K562 (cell line): ENCODE data around the gene PM20D1. TPM values are rescaled to one million over a fixed set of nuclear protein-coding genes. Genes with fewer than 3 reads are reported as not detected.

Experiments
- ATAC-seq: fragments of 200-7000 bp; cut with Tn5 transposase; 3 replicates; pipeline ENCODE4 v1.9.1; 2020; ENCODE audit warnings: moderate library complexity
- BruUV-seq: library from RNA; stranded (reverse); fragments of 400-500 nt; replicated peaks from 2 replicates; lab custom pipeline; 2021; lab: Mats Ljungman, UMichigan
- CTCF ChIA-PET: fragments of 300-600 bp; formaldehyde crosslinking; extraction: SDS; loops from one replicate; lab custom pipeline; 2021; ENCODE audit warnings: low intra/inter-chr PET ratio; lab: Yijun Ruan, JAX
- POLR2A ChIA-PET: fragments of 300-600, 350-650 bp; sonication (Branson Sonifier 250); formaldehyde crosslinking; extraction: SDS; loops from one replicate; lab custom pipeline; 2021; ENCODE audit warnings: antibody characterized with exemption, inconsistent platforms; lab: Yijun Ruan, JAX
- DNase-seq, 4 experiments: peaks; one replicate each; pipeline versions ENCODE4 v3.0.0 to v3.0.0-alpha.2; 2011 to 2018; ENCODE audit warnings: low spot score in 3 of 4, mixed read lengths in 3 of 4; ENCODE audit errors: extremely low read depth in 1 of 4
- FAIRE-seq: peaks from 2 replicates; lab custom pipeline; 2011; peaks lifted over from hg19 to GRCh38; lab: Jason Lieb, UNC
- H2AFZ ChIP-seq: 2 replicates; pipeline ENCODE4 v1.6.0; 2011; ENCODE audit warnings: low read depth, low read length, control low read depth, inconsistent platforms
- H3K27ac ChIP-seq: fragments of 200-600 bp; 3 replicates; pipeline ENCODE4 v1.8.0; 2011; ENCODE audit warnings: low read depth, mild to moderate bottlenecking, control low read depth, inconsistent platforms, low read length, moderate library complexity, mixed read lengths; ENCODE audit errors: extremely low read depth
- H3K27me3 ChIP-seq, 2 experiments: fragments of 300-600 bp in 1 of 2; 2 replicates in 1 of 2; 3 replicates in 1 of 2; pipeline versions ENCODE4 v1.6.0 to v1.8.0; 2011; ENCODE audit warnings: inconsistent platforms in 2 of 2, low read length in 2 of 2, mild to moderate bottlenecking in 1 of 2, mixed read lengths in 1 of 2, moderate library complexity in 1 of 2; ENCODE audit not compliant: control insufficient read depth in 2 of 2, insufficient read depth in 2 of 2
- H3K36me3 ChIP-seq: fragments of 300-600 bp; 3 replicates; pipeline ENCODE4 v1.8.0; 2011; ENCODE audit warnings: mild to moderate bottlenecking, low read length, inconsistent platforms; ENCODE audit not compliant: control insufficient read depth, insufficient read depth
- H3K4me1 ChIP-seq, 2 experiments: fragments of 200-600 bp in 1 of 2; replicated peaks in 1 of 2; 2 replicates in 1 of 2; 3 replicates in 1 of 2; pipeline versions ENCODE4 v1.5.1 to v1.8.0; 2011; ENCODE audit warnings: inconsistent platforms in 2 of 2, low read length in 2 of 2, mild to moderate bottlenecking in 1 of 2, mixed read lengths in 1 of 2, moderate library complexity in 1 of 2; ENCODE audit not compliant: control insufficient read depth in 2 of 2, insufficient read depth in 2 of 2
- H3K4me2 ChIP-seq: 2 replicates; pipeline ENCODE4 v1.6.1; 2011; ENCODE audit warnings: low read length, control low read depth, inconsistent platforms, mixed read lengths; ENCODE audit not compliant: insufficient read depth
- H3K4me3 ChIP-seq: fragments of 200-600 bp; sonication (generic), shearing (Covaris generic); 2 replicates; pipeline ENCODE4 v1.5.1; 2016; ENCODE audit warnings: control low read depth, inconsistent platforms
- H3K79me2 ChIP-seq: fragments of 200-600 bp; 3 replicates; pipeline ENCODE4 v1.8.0; 2011; ENCODE audit warnings: low read length, inconsistent platforms; ENCODE audit not compliant: control insufficient read depth, insufficient read depth
- H3K9ac ChIP-seq, 2 experiments: 2 replicates each; pipeline versions ENCODE4 v1.6.0 to v1.6.1; 2011; ENCODE audit warnings: low read depth in 2 of 2, low read length in 2 of 2, control low read depth in 1 of 2, inconsistent platforms in 1 of 2, mild to moderate bottlenecking in 1 of 2, mixed read lengths in 1 of 2; ENCODE audit not compliant: insufficient read depth in 1 of 2
- H3K9me1 ChIP-seq: one replicate; pipeline ENCODE4 v1.6.0; 2011; ENCODE audit warnings: inconsistent platforms, mild to moderate bottlenecking, low read length, moderate library complexity; ENCODE audit not compliant: control insufficient read depth, insufficient read depth
- H3K9me3 ChIP-seq: replicated peaks from 2 replicates; pipeline ENCODE4 v1.5.1; 2011; ENCODE audit warnings: low read depth, low read length, inconsistent platforms; ENCODE audit not compliant: control insufficient read depth, insufficient read depth
- H4K20me1 ChIP-seq: replicated peaks from 2 replicates; pipeline ENCODE4 v1.6.1; 2011; ENCODE audit warnings: low read length, inconsistent platforms, mixed read lengths; ENCODE audit not compliant: control insufficient read depth, insufficient read depth
- CBFB ChIP-seq: sonication (generic); formaldehyde crosslinking; IDR thresholded peaks from 2 replicates; pipeline ENCODE4 v1.4.0; 2020; ENCODE audit warnings: mild to moderate bottlenecking, missing genetic modification reagents
- CREBBP ChIP-seq: IDR thresholded peaks from one replicate; pipeline ENCODE4 v1.6.1; 2012; ENCODE audit warnings: low read depth, mild to moderate bottlenecking, control low read depth, inconsistent platforms, low read length
- HNRNPUL1 ChIP-seq: fragments of 200-400 bp; formaldehyde crosslinking; IDR thresholded peaks from 2 replicates; pipeline ENCODE4 v1.6.1; 2017; ENCODE audit warnings: low read length
- MAZ ChIP-seq, 2 experiments: fragments of 450-650 bp in 1 of 2; sonication (generic) in 1 of 2; formaldehyde crosslinking; IDR thresholded peaks in 1 of 2; conservative IDR thresholded peaks in 1 of 2; 2 replicates each; pipeline versions ENCODE4 v1.4.0 to v1.5.0; 2020; ENCODE audit warnings: mild to moderate bottlenecking in 1 of 2, missing genetic modification reagents in 1 of 2
- MECOM ChIP-seq: fragments of 250-450 bp; sonication (Bioruptor Pico); IDR thresholded peaks from 2 replicates; pipeline ENCODE4 v1.8.0; 2022; ENCODE audit warnings: inconsistent platforms
- SFPQ ChIP-seq: fragments of 200-400 bp; formaldehyde crosslinking; IDR thresholded peaks from 2 replicates; pipeline ENCODE4 v1.6.1; 2017; ENCODE audit warnings: mild to moderate bottlenecking, low read depth, low read length, moderate library complexity
- SNIP1 ChIP-seq: fragments of 450-650 bp; IDR thresholded peaks from 2 replicates; pipeline ENCODE4 v1.7.1; 2017; ENCODE audit warnings: low read depth, mild to moderate bottlenecking
- TBL1XR1 ChIP-seq, 2 experiments: IDR thresholded peaks; 2 replicates each; pipeline ENCODE4 v1.6.1; 2012; ENCODE audit warnings: improper control_type of control experiment in 2 of 2, low read length in 2 of 2, mild to moderate bottlenecking in 1 of 2
- TEAD1 ChIP-seq, 2 experiments: fragments of 450-650 bp in 1 of 2; sonication (generic) in 1 of 2; formaldehyde crosslinking; IDR thresholded peaks; 2 replicates each; pipeline versions ENCODE4 v1.4.0 to v1.8.0; 2020 to 2022; ENCODE audit warnings: mild to moderate bottlenecking in 2 of 2, missing genetic modification reagents in 1 of 2
- TFAM ChIP-seq: fragments of 250-450 bp; sonication (Bioruptor Pico); conservative IDR thresholded peaks from 2 replicates; pipeline ENCODE4 v1.5.0; 2021; ENCODE audit warnings: mild to moderate bottlenecking, moderate library complexity
- U2AF1 ChIP-seq: fragments of 200-400 bp; formaldehyde crosslinking; optimal IDR thresholded peaks from 2 replicates; pipeline ENCODE3; 2017; ENCODE audit warnings: mild to moderate bottlenecking, low read depth, low read length, moderate library complexity
- ZBTB1 ChIP-seq: sonication (generic); formaldehyde crosslinking; IDR thresholded peaks from 2 replicates; pipeline ENCODE4 v1.8.1; 2023; ENCODE audit warnings: missing genetic modification reagents, low read depth, mild to moderate bottlenecking, borderline replicate concordance
- ZFPM2 ChIP-seq: fragments of 250-450 bp; sonication (Bioruptor Pico); IDR thresholded peaks from 2 replicates; pipeline ENCODE4 v1.5.1; 2022; ENCODE audit warnings: mild to moderate bottlenecking
- ZNF668 ChIP-seq: fragments of 250-450 bp; sonication (Bioruptor Pico); IDR thresholded peaks from 2 replicates; pipeline ENCODE4 v1.8.0; 2022; ENCODE audit warnings: mild to moderate bottlenecking, inconsistent platforms
- ZNF764 ChIP-seq: fragments of 250-450 bp; sonication (Bioruptor Pico); IDR thresholded peaks from 2 replicates; pipeline ENCODE4 v1.4.0; 2020; ENCODE audit warnings: low read depth, mild to moderate bottlenecking, moderate library complexity
- WGBS: fragments of 100-300 bp; shearing (Covaris generic); methylation state at CpG from one replicate; pipeline ENCODE4 v1.1.6; 2016; ENCODE audit warnings: low coverage, mixed read lengths; ENCODE audit not compliant: insufficient coverage; ENCODE audit errors: missing lambda C conversion rate; 5-methylcytosine and 5-hydroxymethylcytosine counted together
- in situ Hi-C: fragments of 300-500 bp; cut with MboI; formaldehyde crosslinking; loops from 4 replicates; pipeline ENCODE4 v1.15.0; 2018; ENCODE audit warnings: inconsistent platforms, mixed read lengths
- intact Hi-C: fragments of 100-400 bp; cut with micrococcal nuclease; formaldehyde crosslinking; loops from 2 replicates; pipeline ENCODE4 v1.14.2; 2022
- polyA plus RNA-seq, 8 experiments: library from polyadenylated mRNA; depleted of rRNA in 4 of 8; stranded (reverse) in 5 of 8; unstranded in 3 of 8; fragments of >200 nt; fragmentation: Nextera tagmentation in 2 of 8; fragmentation: Illumina TruSeq in 1 of 8; extraction: Ambion mirVana in 2 of 8; extraction: Trizol in 1 of 8; gene quantifications; 2 replicates each; pipeline versions ENCODE4 v1.2.1 to v1.2.3, GENCODE V29; 2011 to 2014; ENCODE audit warnings: inconsistent platforms in 1 of 8, missing spikeins in 1 of 8
- total RNA-seq, 7 experiments: library from RNA; depleted of rRNA in 6 of 7; stranded (reverse); fragments of >200 nt in 6 of 7; fragmentation: Illumina TruSeq in 2 of 7; extraction: Trizol in 2 of 7; gene quantifications; 2 replicates each; pipeline versions ENCODE4 v1.2.1 to v1.2.3, GENCODE V29; 2011 to 2021; ENCODE audit warnings: low replicate concordance in 1 of 7

PM20D1 gene
- total and polyA plus RNA-seq, 9 of the 15 experiments (the other 6 are each of a cell fraction or from before 2014, with no cell fraction given) = not detected

- Histone ChIP-seq H3K9me3 (no peaks in the 10 kb centered on the region), H2AFZ (no peak overlapping the region), H3K27ac (no peak overlapping the region), H3K4me1 (no peaks in the 10 kb centered on the region), H3K27me3 (peaks cover 33 to 36% of the 10 kb centered on the region in 2 experiments), H4K20me1 (no peaks in the 10 kb centered on the region), H3K4me3 (no peak overlapping the region), H3K9ac (no peak overlapping the region), H3K36me3 (no peaks in the 10 kb centered on the region), H3K9me1 (no peaks in the 10 kb centered on the region), H3K79me2 (no peaks in the 10 kb centered on the region), H3K4me2 (no peak overlapping the region)
- DNase-seq (no peak), ATAC-seq (no peak), FAIRE-seq (no peak)
- CTCF ChIA-PET = no interaction called here
- in situ Hi-C loops = no loop called here
- TF ChIP-seq SFPQ = no peak
- TF ChIP-seq SNIP1 = no peak
- no peak for TF ChIP-seq MAZ (CRISPR knock-in tag; conservative IDR thresholded peaks at IDR 0.05 in 1 of 2, IDR thresholded peaks at IDR 0.05 in 1 of 2)
- TF ChIP-seq CBFB = no peak
- TF ChIP-seq ZNF668 (CRISPR knock-in tag) = no peak
- TF ChIP-seq TEAD1 (CRISPR knock-in tag; IDR thresholded peaks at IDR 0.05) = no peak
- TF ChIP-seq TFAM (CRISPR knock-in tag) = no peak
- no peak for TF ChIP-seq ZNF764 (CRISPR knock-in tag)
- TF ChIP-seq ZFPM2 (CRISPR knock-in tag) = no peak
- no peak for TF ChIP-seq TBL1XR1 (IDR thresholded peaks at IDR 0.05; ENCODE audit: low read length in 2 of 2)
- TF ChIP-seq MECOM (CRISPR knock-in tag) = no peak
- TF ChIP-seq HNRNPUL1 = no peak
- no peak for TF ChIP-seq U2AF1
- no peak for TF ChIP-seq ZBTB1 (CRISPR knock-in tag)
- no peak for TF ChIP-seq CREBBP
- POLR2A ChIA-PET = interaction anchor here (0.7 to 1.7 kb wide), 4 partner anchors 9 to 22 kb away, joined by 3 to 6 read pairs (median 3); no protein-coding TSS in a partner anchor
- BruUV-seq = no TSS peak
- 0% methylated on average over 3 of the region's 3 CpGs for WGBS
- intact Hi-C loops = no loop called here
Measured at GRCh38 chr1:205826995-205827394, 22.9 kb downstream of the PM20D1 start.
